ENCODE results near the gene GAGE10. TPM values are rescaled to one million over a fixed set of nuclear protein-coding genes. Genes with fewer than 3 reads are reported as not detected.
"Not testable (repeated sequence)": the region's sequence is repeated elsewhere in the genome, so short reads cannot be mapped to it uniquely, and the experiment has no call there.

GAGE10 gene
- polyA plus RNA-seq, 3 donors, result not detected

- no peak for DNase-seq
These were observed 27.2 kb upstream of the GAGE10 start for GRCh38 chrX:49276207-49276606.

GRCh38 chrX:49276671-49277534 lies 26.5 kb upstream of the GAGE10 start:
- DNase-seq, result no peak

GRCh38 chrX:49277535-49277830 lies 26.0 kb upstream of the GAGE10 start:
- no peak for DNase-seq

DNA sequence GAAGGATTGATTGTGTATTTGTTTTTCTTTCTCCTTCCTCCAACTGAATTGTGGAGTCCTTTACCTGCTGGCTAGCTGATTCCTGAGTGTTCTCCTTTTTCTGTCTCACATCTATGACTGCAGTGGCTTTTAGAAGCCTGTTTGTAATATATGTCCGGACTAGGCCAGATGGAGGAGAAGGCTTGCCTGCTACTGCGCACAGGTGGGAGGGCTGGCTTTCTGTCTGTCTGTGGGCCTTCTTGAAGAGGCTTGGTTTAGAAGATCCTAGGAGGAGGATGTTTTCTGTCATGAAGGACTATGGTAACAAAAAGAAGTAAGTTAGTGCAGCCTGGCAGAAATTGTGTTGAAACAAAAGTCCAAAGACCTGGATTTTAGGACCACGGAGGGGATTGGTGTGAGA lies 25.4 kb upstream of the GAGE10 start:
- no peak for DNase-seq

GRCh38 chrX:49282647-49283011 lies 20.8 kb upstream of the GAGE10 start:
- DNase-seq, result peak; percentile 29

DNA sequence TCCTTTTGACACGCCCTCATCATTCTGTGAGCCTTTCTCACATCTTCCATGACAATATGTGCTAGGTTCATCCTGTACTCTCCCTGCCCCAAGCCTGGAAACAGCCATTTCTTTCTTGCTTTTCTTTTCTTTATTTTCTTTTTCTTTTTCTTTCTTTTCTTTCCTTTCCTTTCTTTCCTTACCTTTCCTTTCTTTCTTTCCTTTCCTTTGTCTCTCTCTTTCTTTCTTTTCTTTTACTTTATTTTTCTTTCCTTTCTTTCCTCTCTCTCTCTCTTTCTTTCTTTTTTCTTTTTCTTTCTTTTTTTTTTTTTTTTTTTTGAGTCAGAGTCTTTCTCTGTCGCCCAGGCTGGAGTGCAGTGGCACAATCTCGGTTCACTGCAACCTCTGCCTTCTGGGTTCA lies 19.2 kb upstream of the GAGE10 start:
- DNase-seq, result no peak

DNA sequence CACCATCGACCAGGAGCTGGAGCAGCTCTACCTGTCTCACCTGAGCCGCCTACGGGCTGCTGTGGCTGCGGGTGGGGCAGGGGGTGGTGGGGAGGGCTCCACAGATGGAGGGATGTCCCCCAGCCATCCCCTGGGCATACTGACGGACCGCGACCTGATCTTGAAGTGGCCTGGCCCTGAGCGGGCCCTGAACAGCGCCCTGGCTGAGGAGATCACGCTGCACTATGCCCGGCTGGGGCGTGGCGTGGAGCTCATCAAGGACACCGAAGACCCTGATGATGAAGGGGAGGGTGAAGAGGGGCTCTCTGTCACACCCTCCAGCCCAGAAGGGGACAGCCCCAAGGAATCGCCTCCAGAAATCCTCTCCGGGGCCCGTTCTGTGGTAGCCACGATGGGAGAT lies 17.3 kb upstream of the GAGE10 start:
- no peak for DNase-seq

GRCh38 chrX:49286581-49286980 lies 16.9 kb upstream of the GAGE10 start:
- DNase-seq, result no peak

DNA sequence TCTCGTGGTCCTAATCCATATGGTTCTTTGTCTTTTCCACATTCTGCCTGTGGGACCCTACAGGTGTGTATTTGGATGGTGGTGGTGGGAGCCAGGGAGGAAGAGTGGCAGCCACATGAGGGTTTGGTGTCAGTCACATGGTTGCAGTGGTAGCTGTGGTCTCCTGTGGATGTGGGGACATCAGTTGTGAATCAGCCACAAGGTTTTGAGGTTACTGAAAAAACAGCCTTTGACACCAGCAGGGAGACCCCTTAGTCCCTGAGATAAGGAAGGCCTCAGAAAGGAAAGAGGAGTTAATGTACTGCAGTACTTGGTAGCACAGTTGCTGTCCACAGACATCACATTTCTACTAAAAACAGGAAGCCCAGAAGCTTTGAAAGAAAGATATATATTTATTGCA lies 15.8 kb upstream of the GAGE10 start:
- DNase-seq, result no peak

- DNase-seq, result no peak
These were observed 13.2 kb upstream of the GAGE10 start for GRCh38 chrX:49290215-49290614.

DNA sequence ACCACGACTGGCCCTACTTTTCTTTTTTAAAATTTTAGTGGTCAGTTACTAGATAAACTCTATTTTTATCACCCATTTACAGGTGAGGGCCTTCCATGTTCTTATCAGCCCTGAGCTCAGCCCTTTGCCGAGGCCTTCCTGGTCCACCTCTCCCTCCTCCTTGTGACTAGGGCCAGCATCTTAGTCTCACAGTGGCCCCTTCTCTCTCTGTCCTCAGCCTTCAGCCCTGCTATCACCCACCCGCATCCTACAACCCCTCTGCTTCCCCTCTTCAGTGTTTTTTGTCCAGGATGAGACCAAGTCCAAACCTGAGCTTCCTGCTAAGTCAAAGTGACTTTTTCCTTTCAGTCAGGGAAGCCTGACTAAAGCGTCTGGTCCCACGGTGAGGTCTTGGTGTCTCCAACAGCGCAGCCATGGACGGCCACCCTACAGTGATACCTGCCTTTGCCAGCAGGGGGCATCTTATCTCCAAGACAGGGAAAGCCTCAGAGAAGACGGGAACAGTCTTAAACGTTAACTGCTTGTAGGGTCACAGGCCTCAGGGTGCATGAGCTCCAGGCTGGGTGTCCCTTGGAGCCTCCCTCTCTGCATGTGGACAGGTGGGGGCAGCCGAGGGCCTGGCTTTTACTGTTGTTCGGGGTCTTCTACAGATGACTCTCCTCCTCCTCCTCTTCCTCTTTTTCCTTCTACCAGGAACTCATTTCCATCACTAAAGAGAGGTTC lies 11.7 kb upstream of the GAGE10 start:
- peak; percentile 42 for DNase-seq

- no peak for DNase-seq
These were observed 10.8 kb upstream of the GAGE10 start for GRCh38 chrX:49292400-49293362.

DNA sequence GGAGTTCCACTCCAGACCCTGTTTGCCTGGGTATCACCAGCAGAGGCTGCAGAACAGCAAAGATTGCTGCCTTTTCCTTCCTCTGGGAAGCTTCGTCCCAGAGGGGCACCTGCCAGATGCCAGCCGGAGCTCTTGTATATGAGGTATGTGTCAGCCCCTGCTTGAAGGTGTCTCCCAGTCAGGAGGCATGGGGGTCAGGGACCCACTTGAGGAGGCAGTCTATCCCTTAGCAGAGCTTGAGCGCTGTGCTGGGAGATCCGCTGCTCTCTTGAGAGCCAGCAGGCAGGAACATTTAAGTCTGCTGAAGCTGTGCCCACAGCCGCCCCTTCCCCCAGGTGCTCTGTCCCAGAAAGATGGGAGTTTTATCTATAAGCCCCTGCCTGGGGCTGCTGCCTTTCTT lies 4.2 kb upstream of the GAGE10 start:
- DNase-seq, result not testable (repeated sequence)

- no peak for DNase-seq
These were observed 2.7 kb upstream of the GAGE10 start for GRCh38 chrX:49300703-49301102.

GRCh38 chrX:49307775-49308174 lies 4.3 kb downstream of the GAGE10 start:
- not testable (repeated sequence) for DNase-seq

DNA sequence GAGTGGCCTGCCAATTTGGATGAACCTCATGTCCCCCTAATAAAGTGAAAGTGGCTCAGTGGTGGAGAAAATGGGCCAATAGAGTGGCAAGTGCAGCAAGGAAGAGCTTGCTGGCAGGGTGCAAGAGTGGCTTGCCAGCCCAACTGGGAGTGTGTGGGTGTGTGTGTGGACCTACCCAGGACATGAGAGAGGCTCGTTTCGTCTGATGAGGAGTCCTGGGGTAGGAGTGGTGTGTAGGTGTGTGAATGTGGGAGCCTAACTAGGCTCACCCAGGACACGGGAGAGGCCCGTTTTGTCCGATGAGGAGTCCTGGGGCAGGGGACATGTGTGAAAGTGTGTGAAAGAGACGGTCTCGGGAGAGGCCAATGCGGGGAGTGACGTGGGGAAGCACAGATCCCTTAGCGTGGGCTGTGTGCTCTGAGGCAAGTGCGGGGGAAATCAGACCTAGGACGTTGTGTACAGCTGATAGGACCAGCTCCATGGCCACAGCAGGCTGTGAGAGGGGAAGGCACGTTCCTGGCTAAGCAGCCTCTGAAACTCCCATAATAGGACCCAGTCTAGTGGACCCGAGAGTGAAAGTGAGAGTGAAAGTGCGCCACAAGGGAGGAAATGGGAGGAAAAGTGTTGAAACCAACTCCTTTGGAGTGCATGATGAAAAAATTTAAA lies 5.3 kb downstream of the GAGE10 start:
- DNase-seq, result no peak

- DNase-seq, result peak; percentile 24
These were observed 6.0 kb downstream of the GAGE10 start for GRCh38 chrX:49309401-49309981.

GRCh38 chrX:49310371-49310770 lies 6.9 kb downstream of the GAGE10 start:
- no peak for DNase-seq

GRCh38 chrX:49312176-49312575 lies 8.7 kb downstream of the GAGE10 start:
- DNase-seq, result no peak

GRCh38 chrX:49316085-49316484 lies 12.6 kb downstream of the GAGE10 start:
- no peak for DNase-seq

- DNase-seq, result not testable (repeated sequence)
These were observed 18.3 kb downstream of the GAGE10 start, which contains the start of gene GAGE12J for GRCh38 chrX:49321737-49322136. GAGE12J (plus strand) TSS chrX:49322037; CDS start chrX:49323194, 1,157 bp downstream.
